ENCODE results near the gene PCYOX1L. TPM values are rescaled to one million over a fixed set of nuclear protein-coding genes. Genes with fewer than 3 reads are reported as not detected.
A peak's percentile ranks its signal among the peaks of the same experiment; 100 is the strongest.

The PCYOX1L gene
- total and polyA plus RNA-seq, 2 experiments from 2014 or later: 6.7 to 14.7 TPM

GRCh38 chr5:149363936-149364335 is 6.1 kb downstream of the PCYOX1L start:
- Mint-ChIP-seq H3K27me3 (ENCODE audit: insufficient read depth, low read depth, poor library complexity) (peaks cover 9% of the 10 kb centered on the region), H3K9me3 (no peaks in the 10 kb centered on the region), H3K27ac (no peak overlapping the region), H3K4me3 (no peak overlapping the region), H3K36me3 (ENCODE audit: low read depth) (peaks cover 4% of the 10 kb centered on the region; the same call in 2 of the 3 replicates), H3K4me1 (peaks cover 16% of the 10 kb centered on the region)
- Histone ChIP-seq H4K20me1 (replicated peaks; ENCODE audit: insufficient read depth) (no peaks in the 10 kb centered on the region), H2AFZ (no peak overlapping the region), H3K79me2 (replicated peaks; ENCODE audit: insufficient read depth) (0 out of 2 replicates have a peak, but pooled peaks cover 4% of the 10 kb centered on the region), H3K4me3 (no peak overlapping the region), H3K4me1 (ENCODE audit: insufficient read depth) (no peaks in the 10 kb centered on the region), H3F3A (replicated peaks; ENCODE audit: low read depth) (no peaks in the 10 kb centered on the region), H3K27ac (ENCODE audit: low read depth) (no peak overlapping the region), H3K36me3 (ENCODE audit: insufficient read depth) (no peaks in the 10 kb centered on the region), H3K4me2 (no peak overlapping the region), H3K27me3 (ENCODE audit: insufficient read depth) (no peaks in the 10 kb centered on the region), H3K9me2 (ENCODE audit: insufficient read depth) (no peaks in the 10 kb centered on the region)
- ATAC-seq: no peak
- TF ChIP-seq CTCF (conservative IDR thresholded peaks at IDR 0.05; ENCODE audit: low read depth in 2 of 2): peak in 1 of 2 experiments; percentile 14; a peak in 1 of 4 replicates
- TF ChIP-seq ZNF462 (CRISPR knock-in tag; IDR thresholded peaks at IDR 0.05): no peak
- TF ChIP-seq NANOG (IDR thresholded peaks at IDR 0.05; ENCODE audit: borderline replicate concordance): no peak
- DNase-seq (ENCODE audit: low spot score): no peak

GRCh38 chr5:149364719-149365118 is 6.9 kb downstream of the PCYOX1L start:
- H3K36me3 Mint-ChIP-seq (ENCODE audit: low read depth): peaks cover 4% of the 10 kb centered on the region; the same call in 2 of the 3 replicates
- H3K27ac ChIP-seq (ENCODE audit: low read depth): no peak overlapping the region
- H3K4me3 ChIP-seq: no peak overlapping the region
- H3K4me3 Mint-ChIP-seq: no peak overlapping the region
- H2AFZ ChIP-seq: no peak overlapping the region
- H3K27me3 ChIP-seq (ENCODE audit: insufficient read depth): no peaks in the 10 kb centered on the region
- peaks cover 9% of the 10 kb centered on the region for H3K27me3 Mint-ChIP-seq (ENCODE audit: insufficient read depth, low read depth, poor library complexity)
- ATAC-seq: no peak
- H3K4me2 ChIP-seq: no peak overlapping the region
- H4K20me1 ChIP-seq (replicated peaks; ENCODE audit: insufficient read depth): no peaks in the 10 kb centered on the region
- no peak for TF ChIP-seq STAT1 (IDR thresholded peaks at IDR 0.05; ENCODE audit: unreplicated experiment)
- H3K9me2 ChIP-seq (ENCODE audit: insufficient read depth): no peaks in the 10 kb centered on the region
- H3K4me1 Mint-ChIP-seq: peaks cover 13% of the 10 kb centered on the region
- no peaks in the 10 kb centered on the region for H3F3A ChIP-seq (replicated peaks; ENCODE audit: low read depth)
- no peaks in the 10 kb centered on the region for H3K4me1 ChIP-seq (ENCODE audit: insufficient read depth)
- no peaks in the 10 kb centered on the region for H3K36me3 ChIP-seq (ENCODE audit: insufficient read depth)
- H3K79me2 ChIP-seq (replicated peaks; ENCODE audit: insufficient read depth): no peaks in the 10 kb centered on the region
- DNase-seq (ENCODE audit: low spot score): no peak
- H3K9me3 Mint-ChIP-seq: no peaks in the 10 kb centered on the region
- H3K27ac Mint-ChIP-seq: no peak overlapping the region

Measured in GM23338 (cell line).